ENCODE results near the gene GOLGA1. TPM values are rescaled to one million over a fixed set of nuclear protein-coding genes. Genes with fewer than 3 reads are reported as not detected.

GOLGA1 gene
- total and polyA plus RNA-seq, 2 of the 13 experiments (the other 11 are each of a cell fraction or from before 2014, with no cell fraction given), result 12.7 to 15.9 TPM

DNA sequence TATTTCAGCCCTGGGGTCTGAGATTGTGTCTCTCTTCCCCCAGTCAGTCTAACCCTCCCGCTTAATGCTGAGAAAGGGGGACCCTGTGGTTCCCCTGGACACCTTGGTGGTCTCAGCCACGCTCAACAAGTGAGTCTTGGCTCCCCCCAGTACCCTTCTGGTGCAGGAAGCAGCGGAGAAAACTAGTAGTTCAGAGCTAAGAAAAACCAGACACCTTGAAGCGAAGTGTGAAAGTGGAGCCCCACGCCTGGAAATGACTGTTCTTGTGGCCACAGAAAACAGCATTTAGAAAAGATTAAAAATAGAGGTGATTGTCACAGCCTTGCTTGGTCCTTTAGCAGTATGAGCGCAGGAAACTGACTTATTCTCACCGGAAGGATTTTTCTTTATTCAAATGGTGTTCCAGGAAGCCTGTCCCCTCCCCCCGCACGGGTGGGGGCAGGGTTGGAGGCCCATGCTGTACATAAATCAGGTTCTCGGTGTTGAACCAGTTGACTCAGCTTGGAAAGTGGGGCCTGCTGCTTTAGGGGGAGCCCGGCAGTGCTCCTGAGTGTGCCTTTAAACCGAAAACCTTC, 70.8 kb downstream of the GOLGA1 start (continued):
- TF ChIP-seq, protein P1, sequence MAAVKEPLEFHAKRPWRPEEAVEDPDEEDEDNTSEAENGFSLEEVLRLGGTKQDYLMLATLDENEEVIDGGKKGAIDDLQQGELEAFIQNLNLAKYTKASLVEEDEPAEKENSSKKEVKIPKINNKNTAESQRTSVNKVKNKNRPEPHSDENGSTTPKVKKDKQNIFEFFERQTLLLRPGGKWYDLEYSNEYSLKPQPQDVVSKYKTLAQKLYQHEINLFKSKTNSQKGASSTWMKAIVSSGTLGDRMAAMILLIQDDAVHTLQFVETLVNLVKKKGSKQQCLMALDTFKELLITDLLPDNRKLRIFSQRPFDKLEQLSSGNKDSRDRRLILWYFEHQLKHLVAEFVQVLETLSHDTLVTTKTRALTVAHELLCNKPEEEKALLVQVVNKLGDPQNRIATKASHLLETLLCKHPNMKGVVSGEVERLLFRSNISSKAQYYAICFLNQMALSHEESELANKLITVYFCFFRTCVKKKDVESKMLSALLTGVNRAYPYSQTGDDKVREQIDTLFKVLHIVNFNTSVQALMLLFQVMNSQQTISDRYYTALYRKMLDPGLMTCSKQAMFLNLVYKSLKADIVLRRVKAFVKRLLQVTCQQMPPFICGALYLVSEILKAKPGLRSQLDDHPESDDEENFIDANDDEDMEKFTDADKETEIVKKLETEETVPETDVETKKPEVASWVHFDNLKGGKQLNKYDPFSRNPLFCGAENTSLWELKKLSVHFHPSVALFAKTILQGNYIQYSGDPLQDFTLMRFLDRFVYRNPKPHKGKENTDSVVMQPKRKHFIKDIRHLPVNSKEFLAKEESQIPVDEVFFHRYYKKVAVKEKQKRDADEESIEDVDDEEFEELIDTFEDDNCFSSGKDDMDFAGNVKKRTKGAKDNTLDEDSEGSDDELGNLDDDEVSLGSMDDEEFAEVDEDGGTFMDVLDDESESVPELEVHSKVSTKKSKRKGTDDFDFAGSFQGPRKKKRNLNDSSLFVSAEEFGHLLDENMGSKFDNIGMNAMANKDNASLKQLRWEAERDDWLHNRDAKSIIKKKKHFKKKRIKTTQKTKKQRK (IDR thresholded peaks at IDR 0.05; ENCODE audit: low read length), result no peak
- TF ChIP-seq, protein P2, sequence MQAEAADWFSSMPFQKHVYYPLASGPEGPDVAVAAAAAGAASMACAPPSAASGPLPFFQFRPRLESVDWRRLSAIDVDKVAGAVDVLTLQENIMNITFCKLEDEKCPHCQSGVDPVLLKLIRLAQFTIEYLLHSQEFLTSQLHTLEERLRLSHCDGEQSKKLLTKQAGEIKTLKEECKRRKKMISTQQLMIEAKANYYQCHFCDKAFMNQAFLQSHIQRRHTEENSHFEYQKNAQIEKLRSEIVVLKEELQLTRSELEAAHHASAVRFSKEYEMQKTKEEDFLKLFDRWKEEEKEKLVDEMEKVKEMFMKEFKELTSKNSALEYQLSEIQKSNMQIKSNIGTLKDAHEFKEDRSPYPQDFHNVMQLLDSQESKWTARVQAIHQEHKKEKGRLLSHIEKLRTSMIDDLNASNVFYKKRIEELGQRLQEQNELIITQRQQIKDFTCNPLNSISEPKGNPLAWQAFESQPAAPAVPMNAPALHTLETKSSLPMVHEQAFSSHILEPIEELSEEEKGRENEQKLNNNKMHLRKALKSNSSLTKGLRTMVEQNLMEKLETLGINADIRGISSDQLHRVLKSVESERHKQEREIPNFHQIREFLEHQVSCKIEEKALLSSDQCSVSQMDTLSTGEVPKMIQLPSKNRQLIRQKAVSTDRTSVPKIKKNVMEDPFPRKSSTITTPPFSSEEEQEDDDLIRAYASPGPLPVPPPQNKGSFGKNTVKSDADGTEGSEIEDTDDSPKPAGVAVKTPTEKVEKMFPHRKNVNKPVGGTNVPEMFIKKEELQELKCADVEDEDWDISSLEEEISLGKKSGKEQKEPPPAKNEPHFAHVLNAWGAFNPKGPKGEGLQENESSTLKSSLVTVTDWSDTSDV (CRISPR knock-in tag; IDR thresholded peaks at IDR 0.05), result no peak
- TF ChIP-seq ZNF451 (CRISPR knock-in tag; IDR thresholded peaks at IDR 0.05), result no peak

DNA sequence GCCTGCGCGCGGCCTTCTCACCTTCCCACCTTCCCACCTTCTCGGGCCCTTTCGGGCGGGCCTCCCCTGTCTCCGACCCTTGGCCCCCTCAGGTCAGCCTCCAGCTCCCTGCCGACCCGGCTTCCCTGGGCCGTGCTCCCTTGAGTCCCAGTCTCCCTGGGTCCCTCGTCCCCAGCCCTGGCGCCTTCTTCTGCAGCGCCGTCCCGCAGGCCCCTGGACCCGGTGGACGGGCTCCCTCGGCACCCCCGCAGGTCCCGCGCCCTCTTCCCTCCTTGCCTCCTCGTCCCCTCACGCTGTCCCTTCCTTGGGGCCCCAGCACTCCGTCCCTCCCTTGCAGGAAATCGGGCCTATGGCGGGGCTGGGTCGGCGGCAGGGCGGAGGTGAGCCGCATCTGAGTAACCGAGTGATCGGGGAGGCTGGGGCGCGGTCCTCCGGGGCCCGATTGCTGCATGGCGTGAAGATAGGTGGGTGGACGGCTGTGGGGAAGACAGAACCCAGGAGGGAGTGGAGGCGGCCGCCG, 71.4 kb downstream of the GOLGA1 start:
- H2AFZ ChIP-seq (ENCODE audit: low read length), result no peak overlapping the region
- intact Hi-C loops (cut with micrococcal nuclease; ENCODE audit: unreplicated experiment), result loop anchor here (2.0 to 10.0 kb wide), 2 partner anchors 71 to 275 kb away; partner anchors contain the start of genes GOLGA1 and SCAI
- TF ChIP-seq ZNF775 (CRISPR knock-in tag; IDR thresholded peaks at IDR 0.05; ENCODE audit: borderline replicate concordance), result peak; percentile 29; the same call in 1 of the 2 replicates
- TF ChIP-seq ZNF788 (CRISPR knock-in tag; IDR thresholded peaks at IDR 0.05; ENCODE audit: borderline replicate concordance), result 0 out of 2 replicates have a peak, but pooled peaks have one; percentile 27
- no peak for TF ChIP-seq KLF12 (CRISPR knock-in tag; IDR thresholded peaks at IDR 0.05; ENCODE audit: borderline replicate concordance)
- no peak for TF ChIP-seq ZNF354B (CRISPR knock-in tag; IDR thresholded peaks at IDR 0.05)
- TF ChIP-seq ZFP36 (IDR thresholded peaks at IDR 0.05; ENCODE audit: borderline replicate concordance, low read depth, low read length, partially characterized antibody), result no peak
- 0 out of 2 replicates have a peak, but pooled peaks have one; percentile 14 for TF ChIP-seq CBFB (CRISPR knock-in tag; IDR thresholded peaks at IDR 0.05)
- no peak for TF ChIP-seq ZNF20 (CRISPR knock-in tag; IDR thresholded peaks at IDR 0.05)
- TF ChIP-seq KLF16 (CRISPR knock-in tag; IDR thresholded peaks at IDR 0.05), result 0 out of 4 replicates have a peak, but pooled peaks of 1 of the 2 experiments have one; percentile 36
- TF ChIP-seq ZNF333 (CRISPR knock-in tag; IDR thresholded peaks at IDR 0.05; ENCODE audit: borderline replicate concordance), result no peak
- no peak for TF ChIP-seq PHF21A (CRISPR knock-in tag; IDR thresholded peaks at IDR 0.05)

More for the DNA sequence above, 71.4 kb downstream of the GOLGA1 start:
- no peaks in the 10 kb centered on the region; the same call in 1 of the 2 replicates for H4K20me1 ChIP-seq (ENCODE audit: insufficient read depth, low read length)
- POLR2A ChIA-PET, result interaction anchor here (0.5 to 1.3 kb wide), 2 partner anchors 7 to 91 kb away, joined by 3 to 6 read pairs; partner anchors contain the start of genes ARPC5L and RPL35
- peaks cover 62% of the 10 kb centered on the region for H3K79me2 ChIP-seq (ENCODE audit: insufficient read depth, low read length)
- H3K9ac ChIP-seq (ENCODE audit: insufficient read depth, low read depth, low read length), result peak overlapping the region; percentile 98
- H3K9me3 ChIP-seq (ENCODE audit: low read length), result no peaks in the 10 kb centered on the region
- no peaks in the 10 kb centered on the region; a peak in 1 of 5 replicates for H3K27me3 ChIP-seq (ENCODE audit: control insufficient read depth in 1 of 2, insufficient read depth in 2 of 2, low read length in 2 of 2)
- H3K4me2 ChIP-seq (ENCODE audit: low read depth, low read length), result peak overlapping the region; percentile 94
- FAIRE-seq, result no peak
- ATAC-seq, result peak; percentile 53
- under 1% methylated on average over 32 of the region's 41 CpGs for WGBS (ENCODE audit: low lambda C conversion rate)
- CTCF ChIA-PET (ENCODE audit: low intra/inter-chr PET ratio, low total read pairs), result no interaction called here
- peaks cover 39% of the 10 kb centered on the region for H3K4me1 ChIP-seq (ENCODE audit: insufficient read depth, low read length)
- peak overlapping the region; percentile 81 to 98 (median 94) for H3K4me3 ChIP-seq (replicated peaks in 1 of 3; ENCODE audit: insufficient read depth in 1 of 3, low read depth in 2 of 3, low read length in 3 of 3)
- no TSS peak for BruUV-seq (replicated peaks)
- no peak for DNase-seq (ENCODE audit: low spot score)
- in situ Hi-C loops (cut with HindIII; ENCODE audit: extremely low pct_ligation_motif_present, low pct_unique_long_range_greater_than_20kb), result no loop called here
- peaks cover 7 to 29% of the 10 kb centered on the region in 2 experiments for H3K36me3 ChIP-seq (replicated peaks in 1 of 2; ENCODE audit: control insufficient read depth in 1 of 2, insufficient read depth in 2 of 2, low read length in 2 of 2)
- peak overlapping the region; percentile 90 for H3K27ac ChIP-seq (ENCODE audit: extremely low read length, insufficient read depth, low read length)

Measured in HepG2 (cell line).